Measurements from ENCODE around the gene ASB10.

DNA sequence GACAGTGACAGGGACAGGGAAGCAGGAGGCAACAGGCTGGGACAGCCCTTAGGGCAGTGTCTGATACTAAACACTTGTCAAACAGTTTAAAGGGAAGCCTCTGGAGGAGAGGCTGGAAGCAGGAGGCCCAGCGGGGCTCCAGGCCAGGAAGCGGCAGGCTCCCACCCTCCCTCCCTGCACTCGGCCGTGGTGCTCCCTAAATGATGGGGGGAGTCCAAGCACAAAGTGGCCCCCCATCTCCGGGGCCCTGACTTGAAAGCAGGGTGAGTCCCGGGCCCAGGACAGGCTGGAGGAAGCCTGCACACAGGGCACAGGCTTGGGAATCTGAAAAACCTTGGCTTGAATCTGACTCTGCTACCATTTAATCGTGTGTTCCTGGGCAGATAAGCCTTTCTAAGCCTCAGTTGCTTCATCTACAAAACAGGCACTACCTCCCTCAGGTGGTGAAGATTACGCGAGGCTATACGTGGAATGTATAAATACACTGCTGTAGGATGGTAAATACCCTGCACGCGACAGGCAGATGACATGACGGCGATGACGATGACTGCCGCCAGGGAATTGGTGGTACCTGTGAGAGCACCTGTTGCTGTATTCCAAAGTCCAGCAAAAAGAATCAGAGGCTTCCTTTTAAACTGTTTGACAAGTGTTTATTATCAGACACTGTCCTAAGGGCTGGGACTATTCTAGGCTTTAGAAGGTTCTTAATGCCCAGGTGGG lies 53.6 kb downstream of the ASB10 start:
- TF ChIP-seq, protein P1, sequence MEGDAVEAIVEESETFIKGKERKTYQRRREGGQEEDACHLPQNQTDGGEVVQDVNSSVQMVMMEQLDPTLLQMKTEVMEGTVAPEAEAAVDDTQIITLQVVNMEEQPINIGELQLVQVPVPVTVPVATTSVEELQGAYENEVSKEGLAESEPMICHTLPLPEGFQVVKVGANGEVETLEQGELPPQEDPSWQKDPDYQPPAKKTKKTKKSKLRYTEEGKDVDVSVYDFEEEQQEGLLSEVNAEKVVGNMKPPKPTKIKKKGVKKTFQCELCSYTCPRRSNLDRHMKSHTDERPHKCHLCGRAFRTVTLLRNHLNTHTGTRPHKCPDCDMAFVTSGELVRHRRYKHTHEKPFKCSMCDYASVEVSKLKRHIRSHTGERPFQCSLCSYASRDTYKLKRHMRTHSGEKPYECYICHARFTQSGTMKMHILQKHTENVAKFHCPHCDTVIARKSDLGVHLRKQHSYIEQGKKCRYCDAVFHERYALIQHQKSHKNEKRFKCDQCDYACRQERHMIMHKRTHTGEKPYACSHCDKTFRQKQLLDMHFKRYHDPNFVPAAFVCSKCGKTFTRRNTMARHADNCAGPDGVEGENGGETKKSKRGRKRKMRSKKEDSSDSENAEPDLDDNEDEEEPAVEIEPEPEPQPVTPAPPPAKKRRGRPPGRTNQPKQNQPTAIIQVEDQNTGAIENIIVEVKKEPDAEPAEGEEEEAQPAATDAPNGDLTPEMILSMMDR (IDR thresholded peaks at IDR 0.05): no peak
- no peak for TF ChIP-seq POLR2A (IDR thresholded peaks at IDR 0.05)
